ENCODE measurements around the gene CLSTN1. TPM values are rescaled to one million over a fixed set of nuclear protein-coding genes. Genes with fewer than 3 reads are reported as not detected.

Gene CLSTN1
- total RNA-seq, 1 experiment from 2014 or later, result 99.3 TPM

DNA sequence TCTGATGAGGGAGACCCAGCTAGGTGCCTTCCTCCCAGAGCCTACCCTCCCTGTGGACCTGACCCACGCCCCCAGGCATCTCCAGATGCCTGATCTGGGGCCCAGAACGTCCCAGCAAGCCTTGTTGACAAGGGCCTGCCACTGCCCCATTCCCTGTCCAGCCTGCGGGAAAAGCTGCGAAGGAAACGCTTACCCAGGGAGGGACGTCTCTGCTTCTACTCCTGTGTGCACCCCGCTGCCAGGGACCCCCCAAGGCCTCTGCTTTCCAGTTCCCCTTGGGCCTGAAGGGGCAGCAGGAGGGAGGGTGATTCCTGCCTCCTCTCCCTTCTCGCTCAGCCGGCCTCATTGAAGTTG lies 11.6 kb upstream of the CLSTN1 start:
- intact Hi-C loops (cut with micrococcal nuclease; ENCODE audit: unreplicated experiment), result no loop called here
- Mint-ChIP-seq H3K36me3 (ENCODE audit: insufficient read depth, unreplicated experiment) (no peaks in the 10 kb centered on the region), H3K27ac (ENCODE audit: unreplicated experiment) (no peak overlapping the region), H3K4me1 (ENCODE audit: low read depth, unreplicated experiment) (no peaks in the 10 kb centered on the region), H3K9me3 (ENCODE audit: low read depth, unreplicated experiment) (no peaks in the 10 kb centered on the region), H3K4me3 (ENCODE audit: low read depth, unreplicated experiment) (no peak overlapping the region), H3K27me3 (ENCODE audit: unreplicated experiment) (no peaks in the 10 kb centered on the region)
- no TSS peak for BruUV-seq (replicated peaks)
- no peak for DNase-seq
- CTCF ChIA-PET, result no interaction called here
- TF ChIP-seq, protein P1, sequence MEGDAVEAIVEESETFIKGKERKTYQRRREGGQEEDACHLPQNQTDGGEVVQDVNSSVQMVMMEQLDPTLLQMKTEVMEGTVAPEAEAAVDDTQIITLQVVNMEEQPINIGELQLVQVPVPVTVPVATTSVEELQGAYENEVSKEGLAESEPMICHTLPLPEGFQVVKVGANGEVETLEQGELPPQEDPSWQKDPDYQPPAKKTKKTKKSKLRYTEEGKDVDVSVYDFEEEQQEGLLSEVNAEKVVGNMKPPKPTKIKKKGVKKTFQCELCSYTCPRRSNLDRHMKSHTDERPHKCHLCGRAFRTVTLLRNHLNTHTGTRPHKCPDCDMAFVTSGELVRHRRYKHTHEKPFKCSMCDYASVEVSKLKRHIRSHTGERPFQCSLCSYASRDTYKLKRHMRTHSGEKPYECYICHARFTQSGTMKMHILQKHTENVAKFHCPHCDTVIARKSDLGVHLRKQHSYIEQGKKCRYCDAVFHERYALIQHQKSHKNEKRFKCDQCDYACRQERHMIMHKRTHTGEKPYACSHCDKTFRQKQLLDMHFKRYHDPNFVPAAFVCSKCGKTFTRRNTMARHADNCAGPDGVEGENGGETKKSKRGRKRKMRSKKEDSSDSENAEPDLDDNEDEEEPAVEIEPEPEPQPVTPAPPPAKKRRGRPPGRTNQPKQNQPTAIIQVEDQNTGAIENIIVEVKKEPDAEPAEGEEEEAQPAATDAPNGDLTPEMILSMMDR (IDR thresholded peaks at IDR 0.05; ENCODE audit: unreplicated experiment), result no peak

DNA sequence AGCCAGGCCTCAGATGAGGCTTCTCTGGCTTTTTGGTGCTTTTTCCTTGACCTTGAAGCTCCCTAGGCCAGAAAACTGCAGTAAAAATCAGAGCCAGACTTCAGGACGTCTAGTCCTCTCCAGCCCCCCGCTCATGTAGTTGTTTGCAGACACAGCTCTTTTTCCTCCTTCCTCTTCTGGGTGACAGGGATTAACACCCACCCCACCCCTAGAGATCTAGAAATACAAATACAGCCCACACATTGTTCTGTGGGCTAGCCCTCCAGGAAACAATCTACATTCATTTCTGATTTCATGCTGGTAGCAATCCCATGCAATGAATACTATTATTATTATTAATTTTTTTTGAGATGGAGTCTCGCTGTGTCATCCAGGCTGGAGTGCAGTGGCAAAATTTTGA lies 9.9 kb upstream of the CLSTN1 start:
- Mint-ChIP-seq H3K27ac (ENCODE audit: unreplicated experiment) (no peak overlapping the region), H3K36me3 (ENCODE audit: insufficient read depth, unreplicated experiment) (no peaks in the 10 kb centered on the region), H3K27me3 (ENCODE audit: unreplicated experiment) (no peaks in the 10 kb centered on the region), H3K4me3 (ENCODE audit: low read depth, unreplicated experiment) (no peak overlapping the region), H3K4me1 (ENCODE audit: low read depth, unreplicated experiment) (no peaks in the 10 kb centered on the region), H3K9me3 (ENCODE audit: low read depth, unreplicated experiment) (no peaks in the 10 kb centered on the region)
- intact Hi-C loops (cut with micrococcal nuclease; ENCODE audit: unreplicated experiment), result no loop called here
- CTCF ChIA-PET, result interaction anchor here (0.8 kb wide), 1 partner anchor 15 kb away, joined by 3 read pairs; no protein-coding TSS in a partner anchor
- BruUV-seq (replicated peaks), result no TSS peak
- DNase-seq, result no peak
- TF ChIP-seq, protein P1 (IDR thresholded peaks at IDR 0.05; ENCODE audit: unreplicated experiment), result no peak

DNA sequence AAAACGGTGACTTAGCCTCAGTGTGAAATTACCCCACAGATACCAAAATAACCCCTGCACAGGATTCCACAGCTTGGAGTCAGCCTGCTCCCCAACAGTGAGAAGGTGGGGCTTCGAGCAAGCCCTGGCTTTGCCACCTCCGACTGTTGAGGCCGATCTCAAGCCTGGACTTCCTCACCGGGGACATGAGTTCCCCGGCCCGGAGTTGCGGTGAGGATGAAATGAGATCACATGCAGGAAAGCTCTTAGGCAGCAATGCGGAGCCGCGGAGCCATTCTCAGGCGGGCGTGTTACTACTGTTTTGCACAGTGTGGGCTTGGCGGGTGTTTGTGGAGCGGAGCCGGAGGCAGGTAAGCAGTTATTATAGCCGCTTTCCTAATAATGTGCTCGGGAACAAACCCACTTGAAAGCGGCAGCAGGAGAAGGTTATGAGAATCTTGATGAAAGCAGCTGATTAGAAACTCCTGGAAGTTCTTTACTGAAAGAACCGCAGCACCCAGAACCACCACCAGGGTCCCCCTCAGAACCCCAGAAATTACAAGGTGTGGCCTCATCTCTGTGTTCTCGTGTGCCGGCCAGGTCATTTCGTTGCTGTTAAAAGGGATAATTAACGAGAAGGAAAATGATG lies 3.9 kb upstream of the CLSTN1 start:
- no peak overlapping the region for H3K27ac Mint-ChIP-seq (ENCODE audit: unreplicated experiment)
- TF ChIP-seq, protein P1 (IDR thresholded peaks at IDR 0.05; ENCODE audit: unreplicated experiment), result peak; percentile 14
- H3K27me3 Mint-ChIP-seq (ENCODE audit: unreplicated experiment), result no peaks in the 10 kb centered on the region
- H3K36me3 Mint-ChIP-seq (ENCODE audit: insufficient read depth, unreplicated experiment), result peaks cover 29% of the 10 kb centered on the region
- no peak overlapping the region for H3K4me3 Mint-ChIP-seq (ENCODE audit: low read depth, unreplicated experiment)
- no peak for DNase-seq
- no peaks in the 10 kb centered on the region for H3K9me3 Mint-ChIP-seq (ENCODE audit: low read depth, unreplicated experiment)
- no TSS peak for BruUV-seq (replicated peaks)
- intact Hi-C loops (cut with micrococcal nuclease; ENCODE audit: unreplicated experiment), result loop anchor here (5.0 kb wide), 1 partner anchor 40 kb away; no protein-coding TSS in a partner anchor
- CTCF ChIA-PET, result interaction anchor here (0.7 kb wide), 1 partner anchor 62 kb away, joined by 5 read pairs; no protein-coding TSS in a partner anchor
- peaks cover 19% of the 10 kb centered on the region for H3K4me1 Mint-ChIP-seq (ENCODE audit: low read depth, unreplicated experiment)

DNA sequence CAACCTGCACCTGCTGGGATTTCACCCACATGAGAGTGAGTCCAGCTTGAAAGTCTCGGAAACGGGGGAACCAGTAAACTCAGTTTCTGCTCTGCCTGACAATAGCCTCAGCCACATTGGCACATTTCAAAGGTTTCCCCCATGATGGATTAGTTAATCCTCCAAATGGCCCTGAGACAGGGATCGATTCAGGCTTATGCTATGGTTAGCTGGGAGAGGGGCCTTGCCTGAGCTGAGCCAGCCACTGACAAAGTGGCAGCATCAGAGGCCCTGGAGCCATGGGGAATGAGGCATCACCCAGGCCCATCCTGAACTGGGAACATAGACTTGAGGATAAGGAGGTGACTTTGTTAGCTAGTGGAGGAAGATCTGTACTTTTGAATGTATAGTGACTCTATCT lies 2.9 kb upstream of the CLSTN1 start:
- no peaks in the 10 kb centered on the region for H3K27me3 Mint-ChIP-seq (ENCODE audit: unreplicated experiment)
- BruUV-seq (replicated peaks), result no TSS peak
- H3K9me3 Mint-ChIP-seq (ENCODE audit: low read depth, unreplicated experiment), result no peaks in the 10 kb centered on the region
- H3K4me3 Mint-ChIP-seq (ENCODE audit: low read depth, unreplicated experiment), result no peak overlapping the region
- TF ChIP-seq, protein P1 (IDR thresholded peaks at IDR 0.05; ENCODE audit: unreplicated experiment), result no peak
- DNase-seq, result no peak
- H3K27ac Mint-ChIP-seq (ENCODE audit: unreplicated experiment), result no peak overlapping the region
- H3K4me1 Mint-ChIP-seq (ENCODE audit: low read depth, unreplicated experiment), result peaks cover 19% of the 10 kb centered on the region
- CTCF ChIA-PET, result interaction anchor here (0.7 kb wide), 1 partner anchor 61 kb away, joined by 5 read pairs; no protein-coding TSS in a partner anchor
- peaks cover 35% of the 10 kb centered on the region for H3K36me3 Mint-ChIP-seq (ENCODE audit: insufficient read depth, unreplicated experiment)
- intact Hi-C loops (cut with micrococcal nuclease; ENCODE audit: unreplicated experiment), result loop anchor here (5.0 kb wide), 1 partner anchor 41 kb away; no protein-coding TSS in a partner anchor

Data from Calu3 (cell line).